Panc1 (cell line): ENCODE measurements around the gene STK10.

Experiments
- POLR2AphosphoS5 ChIP-seq: IDR thresholded peaks from 2 replicates; pipeline ENCODE4 v1.6.1; 2012; ENCODE audit warnings: mild to moderate bottlenecking, low read depth, low read length, moderate library complexity
- TCF7L2 ChIP-seq: IDR thresholded peaks from 2 replicates; pipeline ENCODE4 v1.6.1; 2011; ENCODE audit warnings: mild to moderate bottlenecking, low read depth, low read length, inconsistent platforms
- TF ChIP-seq, protein P1 (sequence below): fragments of 450-650 bp; IDR thresholded peaks from 2 replicates; pipeline ENCODE4 v1.5.1; 2017; ENCODE audit warnings: mild to moderate bottlenecking
- TF ChIP-seq, protein P2 (sequence below), 2 experiments: IDR thresholded peaks; 2 replicates each; pipeline ENCODE4 v1.6.1; 2011 to 2012; ENCODE audit warnings: low read depth in 2 of 2, control low read depth in 1 of 2, low read length in 1 of 2, mild to moderate bottlenecking in 1 of 2, moderate library complexity in 1 of 2; ENCODE audit not compliant: insufficient read depth in 1 of 2

DNA sequence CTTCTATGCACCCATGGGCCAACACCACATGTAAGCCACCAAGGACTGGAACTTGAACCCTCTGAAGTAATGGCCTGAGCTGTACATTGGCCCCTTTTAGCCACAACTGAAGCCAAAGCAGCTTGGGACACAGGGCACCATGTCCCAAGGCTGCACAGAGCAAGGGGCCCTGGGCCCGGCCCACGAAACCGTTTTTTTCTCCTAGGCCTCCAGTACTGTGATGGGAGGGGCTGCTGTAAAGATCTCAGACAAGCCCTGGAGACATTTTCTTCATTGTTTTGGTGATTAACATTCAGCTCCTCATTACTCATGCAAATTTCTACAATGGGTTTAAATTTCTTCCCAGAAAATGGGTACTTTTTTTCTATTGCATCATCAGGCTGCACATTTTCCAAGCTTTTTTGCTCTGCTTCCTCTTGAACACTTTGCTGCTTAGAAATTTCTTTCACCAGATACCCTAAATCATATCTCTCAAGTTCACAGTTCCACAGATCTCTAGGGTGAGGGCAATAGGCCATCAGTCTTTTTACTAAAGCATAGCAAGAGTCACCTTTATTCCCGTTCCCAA lies 156.0 kb downstream of the STK10 start:
- TF ChIP-seq TCF7L2 (no peak), POLR2AphosphoS5 (no peak)
- TF ChIP-seq, protein P1, sequence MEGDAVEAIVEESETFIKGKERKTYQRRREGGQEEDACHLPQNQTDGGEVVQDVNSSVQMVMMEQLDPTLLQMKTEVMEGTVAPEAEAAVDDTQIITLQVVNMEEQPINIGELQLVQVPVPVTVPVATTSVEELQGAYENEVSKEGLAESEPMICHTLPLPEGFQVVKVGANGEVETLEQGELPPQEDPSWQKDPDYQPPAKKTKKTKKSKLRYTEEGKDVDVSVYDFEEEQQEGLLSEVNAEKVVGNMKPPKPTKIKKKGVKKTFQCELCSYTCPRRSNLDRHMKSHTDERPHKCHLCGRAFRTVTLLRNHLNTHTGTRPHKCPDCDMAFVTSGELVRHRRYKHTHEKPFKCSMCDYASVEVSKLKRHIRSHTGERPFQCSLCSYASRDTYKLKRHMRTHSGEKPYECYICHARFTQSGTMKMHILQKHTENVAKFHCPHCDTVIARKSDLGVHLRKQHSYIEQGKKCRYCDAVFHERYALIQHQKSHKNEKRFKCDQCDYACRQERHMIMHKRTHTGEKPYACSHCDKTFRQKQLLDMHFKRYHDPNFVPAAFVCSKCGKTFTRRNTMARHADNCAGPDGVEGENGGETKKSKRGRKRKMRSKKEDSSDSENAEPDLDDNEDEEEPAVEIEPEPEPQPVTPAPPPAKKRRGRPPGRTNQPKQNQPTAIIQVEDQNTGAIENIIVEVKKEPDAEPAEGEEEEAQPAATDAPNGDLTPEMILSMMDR = no peak
- TF ChIP-seq, protein P2, sequence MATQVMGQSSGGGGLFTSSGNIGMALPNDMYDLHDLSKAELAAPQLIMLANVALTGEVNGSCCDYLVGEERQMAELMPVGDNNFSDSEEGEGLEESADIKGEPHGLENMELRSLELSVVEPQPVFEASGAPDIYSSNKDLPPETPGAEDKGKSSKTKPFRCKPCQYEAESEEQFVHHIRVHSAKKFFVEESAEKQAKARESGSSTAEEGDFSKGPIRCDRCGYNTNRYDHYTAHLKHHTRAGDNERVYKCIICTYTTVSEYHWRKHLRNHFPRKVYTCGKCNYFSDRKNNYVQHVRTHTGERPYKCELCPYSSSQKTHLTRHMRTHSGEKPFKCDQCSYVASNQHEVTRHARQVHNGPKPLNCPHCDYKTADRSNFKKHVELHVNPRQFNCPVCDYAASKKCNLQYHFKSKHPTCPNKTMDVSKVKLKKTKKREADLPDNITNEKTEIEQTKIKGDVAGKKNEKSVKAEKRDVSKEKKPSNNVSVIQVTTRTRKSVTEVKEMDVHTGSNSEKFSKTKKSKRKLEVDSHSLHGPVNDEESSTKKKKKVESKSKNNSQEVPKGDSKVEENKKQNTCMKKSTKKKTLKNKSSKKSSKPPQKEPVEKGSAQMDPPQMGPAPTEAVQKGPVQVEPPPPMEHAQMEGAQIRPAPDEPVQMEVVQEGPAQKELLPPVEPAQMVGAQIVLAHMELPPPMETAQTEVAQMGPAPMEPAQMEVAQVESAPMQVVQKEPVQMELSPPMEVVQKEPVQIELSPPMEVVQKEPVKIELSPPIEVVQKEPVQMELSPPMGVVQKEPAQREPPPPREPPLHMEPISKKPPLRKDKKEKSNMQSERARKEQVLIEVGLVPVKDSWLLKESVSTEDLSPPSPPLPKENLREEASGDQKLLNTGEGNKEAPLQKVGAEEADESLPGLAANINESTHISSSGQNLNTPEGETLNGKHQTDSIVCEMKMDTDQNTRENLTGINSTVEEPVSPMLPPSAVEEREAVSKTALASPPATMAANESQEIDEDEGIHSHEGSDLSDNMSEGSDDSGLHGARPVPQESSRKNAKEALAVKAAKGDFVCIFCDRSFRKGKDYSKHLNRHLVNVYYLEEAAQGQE (IDR thresholded peaks at IDR 0.05; ENCODE audit: insufficient read depth in 1 of 2, low read depth in 2 of 2, low read length in 1 of 2) = no peak
